ENCODE results near the gene MARK2.

DNA sequence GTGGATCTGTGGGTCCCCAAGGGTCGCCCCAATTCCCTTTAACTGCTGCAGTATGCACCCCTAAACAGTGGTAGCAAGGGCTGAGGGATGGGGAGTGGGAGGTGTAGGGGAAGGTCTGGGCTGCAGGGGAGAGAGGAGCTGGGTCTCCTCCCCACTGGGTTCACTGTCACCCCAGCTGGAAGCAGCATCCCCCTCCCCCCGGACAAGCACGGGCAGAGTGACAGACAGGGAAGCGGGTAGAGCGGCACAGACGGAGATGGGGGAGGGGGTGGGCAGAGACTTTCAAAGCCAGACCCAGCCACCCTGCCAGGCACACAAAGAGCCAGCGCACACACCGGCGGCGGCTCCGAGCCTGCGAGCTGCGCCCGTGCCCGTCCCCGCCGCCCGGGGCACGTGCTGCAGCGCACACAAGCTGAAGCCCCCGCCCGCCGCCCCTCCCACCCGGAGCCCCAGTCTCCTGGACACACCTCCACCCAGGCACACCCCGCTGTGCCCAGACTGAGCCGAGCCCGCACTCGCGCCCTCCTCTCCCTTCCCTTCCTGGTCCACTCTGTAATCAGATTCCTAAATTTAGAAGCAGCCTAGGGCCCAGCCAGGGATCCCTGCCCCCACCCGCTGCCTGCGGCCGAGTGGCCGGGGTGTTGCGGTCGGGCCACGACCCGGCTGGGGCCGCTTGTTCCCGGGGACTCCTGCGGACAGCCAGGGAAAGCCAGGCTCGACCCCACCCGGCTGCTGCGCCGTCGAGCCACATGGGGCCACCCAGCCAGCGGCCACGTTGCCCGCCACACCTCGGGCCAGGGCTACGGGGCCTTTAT lies 79.0 kb downstream of the MARK2 start:
- TF ChIP-seq, protein P1, sequence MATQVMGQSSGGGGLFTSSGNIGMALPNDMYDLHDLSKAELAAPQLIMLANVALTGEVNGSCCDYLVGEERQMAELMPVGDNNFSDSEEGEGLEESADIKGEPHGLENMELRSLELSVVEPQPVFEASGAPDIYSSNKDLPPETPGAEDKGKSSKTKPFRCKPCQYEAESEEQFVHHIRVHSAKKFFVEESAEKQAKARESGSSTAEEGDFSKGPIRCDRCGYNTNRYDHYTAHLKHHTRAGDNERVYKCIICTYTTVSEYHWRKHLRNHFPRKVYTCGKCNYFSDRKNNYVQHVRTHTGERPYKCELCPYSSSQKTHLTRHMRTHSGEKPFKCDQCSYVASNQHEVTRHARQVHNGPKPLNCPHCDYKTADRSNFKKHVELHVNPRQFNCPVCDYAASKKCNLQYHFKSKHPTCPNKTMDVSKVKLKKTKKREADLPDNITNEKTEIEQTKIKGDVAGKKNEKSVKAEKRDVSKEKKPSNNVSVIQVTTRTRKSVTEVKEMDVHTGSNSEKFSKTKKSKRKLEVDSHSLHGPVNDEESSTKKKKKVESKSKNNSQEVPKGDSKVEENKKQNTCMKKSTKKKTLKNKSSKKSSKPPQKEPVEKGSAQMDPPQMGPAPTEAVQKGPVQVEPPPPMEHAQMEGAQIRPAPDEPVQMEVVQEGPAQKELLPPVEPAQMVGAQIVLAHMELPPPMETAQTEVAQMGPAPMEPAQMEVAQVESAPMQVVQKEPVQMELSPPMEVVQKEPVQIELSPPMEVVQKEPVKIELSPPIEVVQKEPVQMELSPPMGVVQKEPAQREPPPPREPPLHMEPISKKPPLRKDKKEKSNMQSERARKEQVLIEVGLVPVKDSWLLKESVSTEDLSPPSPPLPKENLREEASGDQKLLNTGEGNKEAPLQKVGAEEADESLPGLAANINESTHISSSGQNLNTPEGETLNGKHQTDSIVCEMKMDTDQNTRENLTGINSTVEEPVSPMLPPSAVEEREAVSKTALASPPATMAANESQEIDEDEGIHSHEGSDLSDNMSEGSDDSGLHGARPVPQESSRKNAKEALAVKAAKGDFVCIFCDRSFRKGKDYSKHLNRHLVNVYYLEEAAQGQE (IDR thresholded peaks at IDR 0.05; ENCODE audit: low read depth, low read length), result no peak
- TF ChIP-seq SP1 (IDR thresholded peaks at IDR 0.05; ENCODE audit: low read depth, low read length), result no peak
- TF ChIP-seq, protein P2, sequence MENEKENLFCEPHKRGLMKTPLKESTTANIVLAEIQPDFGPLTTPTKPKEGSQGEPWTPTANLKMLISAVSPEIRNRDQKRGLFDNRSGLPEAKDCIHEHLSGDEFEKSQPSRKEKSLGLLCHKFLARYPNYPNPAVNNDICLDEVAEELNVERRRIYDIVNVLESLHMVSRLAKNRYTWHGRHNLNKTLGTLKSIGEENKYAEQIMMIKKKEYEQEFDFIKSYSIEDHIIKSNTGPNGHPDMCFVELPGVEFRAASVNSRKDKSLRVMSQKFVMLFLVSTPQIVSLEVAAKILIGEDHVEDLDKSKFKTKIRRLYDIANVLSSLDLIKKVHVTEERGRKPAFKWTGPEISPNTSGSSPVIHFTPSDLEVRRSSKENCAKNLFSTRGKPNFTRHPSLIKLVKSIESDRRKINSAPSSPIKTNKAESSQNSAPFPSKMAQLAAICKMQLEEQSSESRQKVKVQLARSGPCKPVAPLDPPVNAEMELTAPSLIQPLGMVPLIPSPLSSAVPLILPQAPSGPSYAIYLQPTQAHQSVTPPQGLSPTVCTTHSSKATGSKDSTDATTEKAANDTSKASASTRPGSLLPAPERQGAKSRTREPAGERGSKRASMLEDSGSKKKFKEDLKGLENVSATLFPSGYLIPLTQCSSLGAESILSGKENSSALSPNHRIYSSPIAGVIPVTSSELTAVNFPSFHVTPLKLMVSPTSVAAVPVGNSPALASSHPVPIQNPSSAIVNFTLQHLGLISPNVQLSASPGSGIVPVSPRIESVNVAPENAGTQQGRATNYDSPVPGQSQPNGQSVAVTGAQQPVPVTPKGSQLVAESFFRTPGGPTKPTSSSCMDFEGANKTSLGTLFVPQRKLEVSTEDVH (IDR thresholded peaks at IDR 0.05; ENCODE audit: low read depth, partially characterized antibody), result no peak
- no peak for TF ChIP-seq TAF1 (IDR thresholded peaks at IDR 0.05; ENCODE audit: borderline replicate concordance, low read depth, low read length)

All from GM12878 (cell line).